Muscle of leg (tissue), 11 donors: Measurements from ENCODE around the gene AGAP1. TPM values are rescaled to one million over a fixed set of nuclear protein-coding genes. Genes with fewer than 3 reads are reported as not detected.

Source experiments
- DNase-seq: peaks from one replicate; pipeline ENCODE4 v3.0.0; 2013
- H3K27ac ChIP-seq: one replicate; pipeline ENCODE4 v1.5.1; 2013; ENCODE audit warnings: mild to moderate bottlenecking, low read length, control low read depth
- H3K27me3 ChIP-seq: one replicate; pipeline ENCODE4 v1.6.1; 2013; ENCODE audit warnings: low read length; ENCODE audit not compliant: control insufficient read depth, insufficient read depth
- H3K36me3 ChIP-seq: one replicate; pipeline ENCODE4 v1.6.1; 2013; ENCODE audit warnings: low read length; ENCODE audit not compliant: control insufficient read depth, insufficient read depth
- H3K4me1 ChIP-seq: one replicate; pipeline ENCODE4 v1.6.1; 2013; ENCODE audit warnings: low read length; ENCODE audit not compliant: control insufficient read depth, insufficient read depth
- H3K4me3 ChIP-seq: one replicate; pipeline ENCODE4 v1.5.1; 2013; ENCODE audit warnings: low read length, control low read depth
- H3K9me3 ChIP-seq: replicated peaks from 2 replicates; pipeline ENCODE4 v1.6.1; 2013; ENCODE audit warnings: low read depth, low read length; ENCODE audit not compliant: control insufficient read depth
- WGBS: methylation state at CpG from one replicate; pipeline ENCODE4 v1.1.5; 2013; ENCODE audit warnings: missing lambda C conversion rate; ENCODE audit not compliant: insufficient coverage; 5-methylcytosine and 5-hydroxymethylcytosine counted together
- polyA plus RNA-seq, 8 donors: library from polyadenylated mRNA; unstranded; fragments of 120-200 nt; gene quantifications; one replicate each; pipeline versions ENCODE4 v1.2.1 to v1.2.3, GENCODE V29; 2013; ENCODE audit warnings: inconsistent platforms in 1 of 8, low replicate concordance in 1 of 8; ENCODE audit not compliant: insufficient read length in 8 of 8, insufficient read depth in 1 of 8
- total RNA-seq: library from RNA; stranded (reverse); fragments of 120-200 nt; gene quantifications from one replicate; pipeline ENCODE4 v1.2.4, GENCODE V29; 2013

Gene AGAP1
- total and polyA plus RNA-seq, 9 donors = 19.1 to 32.0 (median 26.8) TPM

GRCh38 chr2:235861383-235861782 is 367.5 kb downstream of the AGAP1 start:
- WGBS = 100% methylated on average over 1 of the region's 3 CpGs
- H3K27ac ChIP-seq = no peak overlapping the region
- no peak overlapping the region for H3K4me3 ChIP-seq
- H3K27me3 ChIP-seq = peaks cover 4% of the 10 kb centered on the region
- no peak for DNase-seq
- no peaks in the 10 kb centered on the region for H3K4me1 ChIP-seq
- peaks cover 11% of the 10 kb centered on the region for H3K36me3 ChIP-seq
- no peaks in the 10 kb centered on the region for H3K9me3 ChIP-seq

- DNase-seq = no peak
- H3K9me3 ChIP-seq = peaks cover 2% of the 10 kb centered on the region
- H3K27me3 ChIP-seq = peaks cover 4% of the 10 kb centered on the region
- WGBS = 95% methylated on average over 9 of the region's 11 CpGs
- H3K36me3 ChIP-seq = peaks cover 11% of the 10 kb centered on the region
- H3K27ac ChIP-seq = no peak overlapping the region
- no peak overlapping the region for H3K4me3 ChIP-seq
- H3K4me1 ChIP-seq = peaks cover 5% of the 10 kb centered on the region
Measured at GRCh38 chr2:235863414-235863813, 369.6 kb downstream of the AGAP1 start.

DNA sequence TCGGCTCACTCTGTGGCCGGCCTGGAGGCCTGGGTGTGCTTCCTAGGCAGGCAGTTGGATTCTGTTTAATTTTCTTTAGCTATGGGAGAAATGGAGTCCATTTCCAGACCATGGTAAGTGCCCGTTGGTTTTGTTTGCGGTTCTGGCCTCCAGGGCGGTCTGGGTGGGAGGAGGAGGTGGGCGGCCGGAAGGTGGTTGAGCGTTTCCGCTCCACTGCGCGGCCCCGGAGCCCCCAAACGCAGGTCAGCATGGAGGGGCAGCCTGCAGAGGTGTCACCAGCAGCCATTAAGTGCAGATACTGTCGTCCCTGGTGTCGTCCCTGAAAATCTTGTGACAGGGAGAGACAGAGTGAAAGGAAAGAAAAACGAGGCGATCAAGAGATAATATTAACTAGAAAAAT is 370.5 kb downstream of the AGAP1 start:
- Histone ChIP-seq H3K4me3 (no peak overlapping the region), H3K27ac (no peak overlapping the region), H3K36me3 (peaks cover 11% of the 10 kb centered on the region), H3K27me3 (peaks cover 4% of the 10 kb centered on the region), H3K9me3 (peaks cover 2% of the 10 kb centered on the region), H3K4me1 (peaks cover 6% of the 10 kb centered on the region)
- DNase-seq = no peak
- WGBS = 30% methylated on average over 11 of the region's 17 CpGs

- Histone ChIP-seq H3K4me1 (peaks cover 6% of the 10 kb centered on the region), H3K36me3 (peaks cover 11% of the 10 kb centered on the region), H3K9me3 (peaks cover 5% of the 10 kb centered on the region), H3K27ac (no peak overlapping the region), H3K27me3 (peaks cover 4% of the 10 kb centered on the region), H3K4me3 (no peak overlapping the region)
- no peak for DNase-seq
- 21% methylated on average over 20 of the region's 27 CpGs for WGBS
Measured at GRCh38 chr2:235864733-235865515, 371.1 kb downstream of the AGAP1 start.

GRCh38 chr2:235866373-235866772 is 372.5 kb downstream of the AGAP1 start:
- Histone ChIP-seq H3K36me3 (peaks cover 10% of the 10 kb centered on the region), H3K27ac (no peak overlapping the region)
- WGBS = 100% methylated on average over 3 of the region's 4 CpGs

DNA sequence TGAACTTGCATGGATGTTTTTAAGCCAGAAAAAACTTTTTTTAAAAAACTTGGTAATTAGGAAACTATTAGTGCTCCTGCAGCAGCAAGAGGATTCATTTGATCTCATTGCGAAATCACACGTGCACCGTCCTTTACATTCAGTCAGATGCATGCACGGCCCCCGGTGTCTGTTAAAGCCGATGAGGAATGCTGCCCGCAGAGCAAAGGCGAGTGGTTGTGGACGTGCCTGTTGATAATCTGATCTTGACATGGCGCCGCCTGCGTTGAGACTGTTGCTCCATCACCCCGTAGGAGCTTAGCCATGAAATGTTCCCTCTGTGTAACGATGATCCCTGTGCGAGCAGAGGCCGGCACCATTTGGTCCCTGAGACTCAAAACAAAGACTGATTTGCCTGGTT is 374.4 kb downstream of the AGAP1 start:
- no peak for DNase-seq
- Histone ChIP-seq H3K4me1 (peaks cover 6% of the 10 kb centered on the region), H3K9me3 (peaks cover 16% of the 10 kb centered on the region), H3K27ac (no peak overlapping the region), H3K27me3 (peaks cover 4% of the 10 kb centered on the region), H3K4me3 (no peak overlapping the region), H3K36me3 (no peaks in the 10 kb centered on the region)
- 34% methylated on average over 14 of the region's 16 CpGs for WGBS

More at GRCh38 chr2:235866373-235866772, 372.5 kb downstream of the AGAP1 start:
- no peak overlapping the region for H3K4me3 ChIP-seq
- DNase-seq = no peak
- H3K4me1 ChIP-seq = peaks cover 6% of the 10 kb centered on the region
- H3K9me3 ChIP-seq = peaks cover 16% of the 10 kb centered on the region
- peaks cover 4% of the 10 kb centered on the region for H3K27me3 ChIP-seq

- DNase-seq = peak; percentile 62
- Histone ChIP-seq H3K9me3 (peaks cover 16% of the 10 kb centered on the region), H3K27me3 (peaks cover 4% of the 10 kb centered on the region), H3K4me3 (no peak overlapping the region), H3K36me3 (no peaks in the 10 kb centered on the region), H3K4me1 (peaks cover 6% of the 10 kb centered on the region), H3K27ac (no peak overlapping the region)
- WGBS = no CpG with 5 or more reads among the region's 2 CpGs
Measured at GRCh38 chr2:235868645-235869044, 374.8 kb downstream of the AGAP1 start.

DNA sequence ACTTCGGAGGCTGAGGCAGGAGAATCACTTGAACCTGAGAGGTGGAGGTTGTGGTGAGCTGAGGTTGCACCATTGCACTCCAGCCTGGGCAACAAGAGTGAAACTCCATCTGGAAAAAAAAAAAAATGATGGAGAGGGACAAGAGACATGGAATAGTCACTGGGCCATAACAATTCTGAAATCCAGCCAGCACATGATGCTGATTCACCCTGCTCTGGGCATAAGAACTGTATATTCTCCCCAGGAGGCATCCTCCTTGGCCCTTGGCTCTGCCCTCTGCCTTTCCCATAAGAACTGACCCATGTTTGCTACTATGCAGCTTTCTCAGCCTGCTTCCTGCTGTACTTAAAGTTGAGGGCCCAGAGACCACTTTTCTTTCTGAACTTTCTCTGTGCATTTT is 376.7 kb downstream of the AGAP1 start:
- H3K27ac ChIP-seq = no peak overlapping the region
- WGBS = 86% methylated on average over 1 of the region's 1 CpG

DNA sequence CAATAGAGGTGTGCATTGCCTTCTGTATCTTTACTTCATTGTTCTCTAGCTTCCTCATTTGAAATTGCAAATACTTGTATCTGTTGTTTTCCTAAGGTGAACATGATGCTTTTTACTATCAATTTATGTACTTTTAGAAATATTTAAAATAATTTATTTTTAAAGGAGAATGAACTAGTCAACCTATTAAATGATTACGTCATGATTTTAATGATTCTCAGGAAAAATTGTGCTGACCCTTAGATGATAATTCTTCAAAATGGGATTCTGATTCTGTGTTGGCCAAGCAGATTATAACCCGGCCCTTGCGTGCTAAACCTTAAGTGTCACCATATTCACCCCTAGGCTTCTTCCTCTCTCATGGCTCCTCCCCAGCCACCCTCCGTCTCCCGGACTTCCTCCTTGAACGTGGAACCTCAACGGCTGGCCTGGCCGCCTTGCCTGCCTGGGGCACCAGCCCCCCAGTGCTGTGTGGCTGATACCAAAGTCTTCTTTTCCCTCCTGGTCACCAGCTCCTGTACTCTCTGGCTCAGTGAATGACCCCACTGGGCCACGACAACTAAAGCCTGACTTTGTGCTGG is 382.3 kb downstream of the AGAP1 start:
- no peak overlapping the region for H3K27ac ChIP-seq
- peaks cover under 1% of the 10 kb centered on the region for H3K9me3 ChIP-seq
- H3K4me3 ChIP-seq = no peak overlapping the region
- no peaks in the 10 kb centered on the region for H3K27me3 ChIP-seq
- 88% methylated on average over 6 of the region's 9 CpGs for WGBS
- no peak for DNase-seq
- no peaks in the 10 kb centered on the region for H3K4me1 ChIP-seq
- no peaks in the 10 kb centered on the region for H3K36me3 ChIP-seq

More for the DNA sequence above, 376.7 kb downstream of the AGAP1 start:
- Histone ChIP-seq H3K27me3 (no peaks in the 10 kb centered on the region), H3K4me1 (peaks cover 6% of the 10 kb centered on the region), H3K36me3 (no peaks in the 10 kb centered on the region), H3K4me3 (no peak overlapping the region), H3K9me3 (peaks cover 16% of the 10 kb centered on the region)
- DNase-seq = no peak

DNA sequence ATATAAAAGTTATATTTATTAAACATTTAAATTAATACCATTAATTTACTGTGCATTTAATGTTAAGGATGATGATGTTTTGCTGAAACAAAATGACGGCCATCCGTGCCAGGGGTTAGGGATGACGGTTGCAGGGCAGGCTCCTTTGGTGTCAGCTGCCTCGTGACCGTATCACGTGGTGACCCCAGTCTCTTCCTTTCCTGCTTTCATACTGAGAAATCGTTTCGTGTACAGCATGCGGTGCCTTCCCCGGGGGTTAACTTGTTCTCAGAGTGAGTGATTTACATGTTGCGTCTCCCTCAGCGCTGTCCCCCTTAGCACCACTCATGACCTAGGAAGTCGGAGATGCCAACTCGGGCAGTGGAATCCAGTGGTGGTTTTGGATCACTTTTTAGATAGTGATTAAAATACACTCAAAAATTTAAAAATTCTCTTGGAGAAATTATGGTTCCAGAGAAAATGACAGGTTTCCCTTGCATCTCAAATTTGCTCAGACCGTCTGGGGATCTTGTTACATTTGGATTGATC is 383.5 kb downstream of the AGAP1 start:
- no peaks in the 10 kb centered on the region for H3K4me1 ChIP-seq
- H3K9me3 ChIP-seq = no peaks in the 10 kb centered on the region
- no peaks in the 10 kb centered on the region for H3K27me3 ChIP-seq
- DNase-seq = no peak
- H3K27ac ChIP-seq = no peak overlapping the region
- 57% methylated on average over 11 of the region's 15 CpGs for WGBS
- no peaks in the 10 kb centered on the region for H3K36me3 ChIP-seq
- H3K4me3 ChIP-seq = no peak overlapping the region
